PC-9 (cell line): Measurements from ENCODE around the gene MACROD2.

Source experiments
- EZH2 ChIP-seq: fragments of 200-600 bp; sonication (generic); IDR thresholded peaks from 2 replicates; pipeline ENCODE4 v1.8.0; 2017; ENCODE audit warnings: antibody characterized with exemption, low read depth
- TF ChIP-seq, protein P1 (sequence below): fragments of 200-600 bp; sonication (generic); conservative IDR thresholded peaks from 2 replicates; pipeline ENCODE4 v1.6.1; 2017; ENCODE audit warnings: mixed run types, antibody characterized with exemption, mild to moderate bottlenecking, moderate library complexity

DNA sequence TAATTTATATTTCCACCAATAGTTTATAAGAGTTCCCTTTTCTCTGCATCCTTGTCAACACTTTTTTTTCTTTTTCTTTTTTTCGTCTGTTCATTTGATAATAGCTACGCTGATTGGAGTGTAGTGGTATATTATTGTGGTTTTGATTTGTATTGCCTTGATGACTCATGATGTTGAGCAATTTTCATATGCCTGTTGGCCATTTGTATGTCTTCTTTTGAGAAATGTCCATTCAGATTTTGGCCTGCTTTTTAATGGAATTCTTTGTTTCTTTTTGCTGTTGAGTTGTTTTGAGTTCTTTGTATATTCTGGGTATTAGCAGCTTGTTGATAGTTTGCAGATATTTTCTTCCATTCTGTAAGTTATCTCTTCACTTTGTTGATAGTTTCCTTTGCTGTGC lies 1804.6 kb downstream of the MACROD2 start:
- TF ChIP-seq, protein P1, sequence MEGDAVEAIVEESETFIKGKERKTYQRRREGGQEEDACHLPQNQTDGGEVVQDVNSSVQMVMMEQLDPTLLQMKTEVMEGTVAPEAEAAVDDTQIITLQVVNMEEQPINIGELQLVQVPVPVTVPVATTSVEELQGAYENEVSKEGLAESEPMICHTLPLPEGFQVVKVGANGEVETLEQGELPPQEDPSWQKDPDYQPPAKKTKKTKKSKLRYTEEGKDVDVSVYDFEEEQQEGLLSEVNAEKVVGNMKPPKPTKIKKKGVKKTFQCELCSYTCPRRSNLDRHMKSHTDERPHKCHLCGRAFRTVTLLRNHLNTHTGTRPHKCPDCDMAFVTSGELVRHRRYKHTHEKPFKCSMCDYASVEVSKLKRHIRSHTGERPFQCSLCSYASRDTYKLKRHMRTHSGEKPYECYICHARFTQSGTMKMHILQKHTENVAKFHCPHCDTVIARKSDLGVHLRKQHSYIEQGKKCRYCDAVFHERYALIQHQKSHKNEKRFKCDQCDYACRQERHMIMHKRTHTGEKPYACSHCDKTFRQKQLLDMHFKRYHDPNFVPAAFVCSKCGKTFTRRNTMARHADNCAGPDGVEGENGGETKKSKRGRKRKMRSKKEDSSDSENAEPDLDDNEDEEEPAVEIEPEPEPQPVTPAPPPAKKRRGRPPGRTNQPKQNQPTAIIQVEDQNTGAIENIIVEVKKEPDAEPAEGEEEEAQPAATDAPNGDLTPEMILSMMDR = no peak
- no peak for TF ChIP-seq EZH2
